ENCODE results near the gene SCAMP1. TPM values are rescaled to one million over a fixed set of nuclear protein-coding genes. Genes with fewer than 3 reads are reported as not detected.

SCAMP1 gene
- polyA plus RNA-seq, 1 donor from 2014 or later = 180 TPM

- no peaks in the 10 kb centered on the region for H3K36me3 ChIP-seq (ENCODE audit: insufficient read depth, low read length)
- no peaks in the 10 kb centered on the region for H3F3A ChIP-seq (ENCODE audit: insufficient read depth, low read length, poor library complexity, severe bottlenecking)
- H3K4me2 ChIP-seq (ENCODE audit: low read length) = no peak overlapping the region
- no peaks in the 10 kb centered on the region for H3K79me2 ChIP-seq (replicated peaks; ENCODE audit: insufficient read depth, low read length)
- H2AFZ ChIP-seq (ENCODE audit: low read depth, low read length) = no peak overlapping the region
- H3K27ac ChIP-seq (ENCODE audit: low read length) = no peak overlapping the region
- H3K9me2 ChIP-seq (ENCODE audit: insufficient read depth, low read length) = no peaks in the 10 kb centered on the region
- H3K4me3 ChIP-seq (ENCODE audit: low read length) = no peak overlapping the region
- no peaks in the 10 kb centered on the region for H3K9me3 ChIP-seq (ENCODE audit: low read length)
- H3K27me3 ChIP-seq (ENCODE audit: insufficient read depth, low read depth, low read length) = no peaks in the 10 kb centered on the region
- no peaks in the 10 kb centered on the region for H4K20me1 ChIP-seq (ENCODE audit: insufficient read depth)
- TF ChIP-seq POLR2AphosphoS5 (IDR thresholded peaks at IDR 0.05) (no peak), EZH2 (IDR thresholded peaks at IDR 0.05; ENCODE audit: borderline replicate concordance, insufficient read depth, low read length, poor library complexity, severe bottlenecking) (no peak), EP300 (conservative IDR thresholded peaks at IDR 0.05; ENCODE audit: poor library complexity, severe bottlenecking) (no peak), CTCF (IDR thresholded peaks at IDR 0.05; ENCODE audit: poor library complexity, severe bottlenecking) (no peak), MXI1 (conservative IDR thresholded peaks at IDR 0.05; ENCODE audit: poor library complexity, severe bottlenecking) (no peak), TAF1 (IDR thresholded peaks at IDR 0.05; ENCODE audit: low read depth) (no peak), RAD21 (conservative IDR thresholded peaks at IDR 0.05) (no peak), REST (IDR thresholded peaks at IDR 0.05; ENCODE audit: borderline replicate concordance) (no peak), SMC3 (conservative IDR thresholded peaks at IDR 0.05; ENCODE audit: poor library complexity) (no peak)
- H3K9ac ChIP-seq (ENCODE audit: low read length) = no peak overlapping the region
Measured at GRCh38 chr5:78339617-78340436, 20.6 kb upstream of the SCAMP1 start.

- Histone ChIP-seq H3K27ac (ENCODE audit: low read length) (no peak overlapping the region), H3K9ac (ENCODE audit: low read length) (no peak overlapping the region), H2AFZ (ENCODE audit: low read depth, low read length) (no peak overlapping the region), H3K9me2 (ENCODE audit: insufficient read depth, low read length) (no peaks in the 10 kb centered on the region), H3K79me2 (replicated peaks; ENCODE audit: insufficient read depth, low read length) (no peaks in the 10 kb centered on the region), H3F3A (ENCODE audit: insufficient read depth, low read length, poor library complexity, severe bottlenecking) (no peaks in the 10 kb centered on the region), H3K36me3 (ENCODE audit: insufficient read depth, low read length) (no peaks in the 10 kb centered on the region), H3K27me3 (ENCODE audit: insufficient read depth, low read depth, low read length) (no peaks in the 10 kb centered on the region), H4K20me1 (ENCODE audit: insufficient read depth) (no peaks in the 10 kb centered on the region), H3K9me3 (ENCODE audit: low read length) (no peaks in the 10 kb centered on the region), H3K4me2 (ENCODE audit: low read length) (no peak overlapping the region), H3K4me3 (ENCODE audit: low read length) (no peak overlapping the region)
- no peak for TF ChIP-seq SMC3 (conservative IDR thresholded peaks at IDR 0.05; ENCODE audit: poor library complexity)
- TF ChIP-seq TAF1 (IDR thresholded peaks at IDR 0.05; ENCODE audit: low read depth) = no peak
- TF ChIP-seq REST (IDR thresholded peaks at IDR 0.05; ENCODE audit: borderline replicate concordance) = no peak
- no peak for TF ChIP-seq MXI1 (conservative IDR thresholded peaks at IDR 0.05; ENCODE audit: poor library complexity, severe bottlenecking)
- TF ChIP-seq RAD21 (conservative IDR thresholded peaks at IDR 0.05) = no peak
- no peak for TF ChIP-seq EP300 (conservative IDR thresholded peaks at IDR 0.05; ENCODE audit: poor library complexity, severe bottlenecking)
Measured at GRCh38 chr5:78341440-78341839, 19.0 kb upstream of the SCAMP1 start.

Measured in neural cell (in vitro differentiated cells).